OCI-LY1 (cell line): Measurements from ENCODE around the gene EEPD1.

ENCODE experiments used
- H2AFZ ChIP-seq: fragments of 200-600 bp; sonication (generic), shearing (Covaris generic); 2 replicates; pipeline ENCODE4 v1.6.0; 2014; ENCODE audit warnings: antibody characterized with exemption, mild to moderate bottlenecking, low read length
- H3F3A ChIP-seq: fragments of 200-600 bp; sonication (generic), shearing (Covaris generic); 2 replicates; pipeline ENCODE4 v1.6.0; 2014; ENCODE audit warnings: mild to moderate bottlenecking, antibody characterized with exemption, low read length, moderate library complexity; ENCODE audit not compliant: insufficient read depth
- H3K27ac ChIP-seq: fragments of 200-600 bp; sonication (generic); 2 replicates; pipeline ENCODE4 v1.5.1; 2014; ENCODE audit warnings: low read length, mixed run types, mild to moderate bottlenecking, low read depth; ENCODE audit not compliant: poor library complexity, severe bottlenecking
- H3K27me3 ChIP-seq: fragments of 200-600 bp; sonication (generic); 2 replicates; pipeline ENCODE4 v1.6.0; 2014; ENCODE audit warnings: antibody characterized with exemption, mild to moderate bottlenecking, low read length, moderate library complexity; ENCODE audit not compliant: insufficient read depth
- H3K36me3 ChIP-seq: fragments of 200-600 bp; sonication (generic); 2 replicates; pipeline ENCODE4 v1.6.1; 2014; ENCODE audit warnings: mild to moderate bottlenecking, antibody characterized with exemption, low read length, moderate library complexity, mixed read lengths; ENCODE audit not compliant: insufficient read depth
- H3K4me1 ChIP-seq: fragments of 200-600 bp; sonication (generic); 2 replicates; pipeline ENCODE4 v1.5.1; 2014; ENCODE audit warnings: mild to moderate bottlenecking, low read length, moderate library complexity; ENCODE audit not compliant: insufficient read depth, severe bottlenecking
- H3K4me2 ChIP-seq: fragments of 200-600 bp; sonication (generic), shearing (Covaris generic); 2 replicates; pipeline ENCODE4 v1.6.1; 2014; ENCODE audit warnings: low read length
- H3K4me3 ChIP-seq: fragments of 200-600 bp; sonication (generic); 2 replicates; pipeline ENCODE4 v1.5.1; 2014; ENCODE audit warnings: low read length, low read depth, mild to moderate bottlenecking, mixed read lengths; ENCODE audit not compliant: poor library complexity, severe bottlenecking
- H3K79me2 ChIP-seq: fragments of 200-600 bp; shearing (Covaris generic); 2 replicates; pipeline ENCODE4 v1.6.1; 2016; ENCODE audit warnings: mixed run types, low read length, mixed read lengths; ENCODE audit not compliant: insufficient read depth
- H3K9ac ChIP-seq: fragments of 200-600 bp; sonication (generic), shearing (Covaris generic); 2 replicates; pipeline ENCODE4 v1.6.1; 2014; ENCODE audit warnings: mild to moderate bottlenecking, low read length, mixed read lengths
- H3K9me2 ChIP-seq: fragments of 200-600 bp; sonication (generic), shearing (Covaris generic); 2 replicates; pipeline ENCODE4 v1.6.1; 2014; ENCODE audit warnings: low read depth, mild to moderate bottlenecking, low read length, mixed read lengths
- H3K9me3 ChIP-seq: fragments of 200-600 bp; shearing (Covaris generic); 2 replicates; pipeline ENCODE4 v1.6.1; 2014; ENCODE audit warnings: low read length, mixed read lengths
- H4K20me1 ChIP-seq: fragments of 200-600 bp; sonication (generic), shearing (Covaris generic); 2 replicates; pipeline ENCODE4 v1.6.0; 2016; ENCODE audit warnings: mild to moderate bottlenecking, low read length; ENCODE audit not compliant: insufficient read depth
- EZH2 ChIP-seq: fragments of 200-600 bp; sonication (generic), shearing (Covaris generic); IDR thresholded peaks from 2 replicates; pipeline ENCODE4 v1.8.0; 2017; ENCODE audit warnings: borderline replicate concordance, mixed run types, mild to moderate bottlenecking, antibody characterized with exemption, low read length, moderate library complexity, mixed read lengths
- TF ChIP-seq, protein P1 (sequence below): fragments of 200-600 bp; sonication (generic), shearing (Covaris generic); IDR thresholded peaks from 2 replicates; pipeline ENCODE4 v1.5.1; 2017; ENCODE audit warnings: mild to moderate bottlenecking, antibody characterized with exemption, low read length, moderate library complexity, mixed read lengths

The EEPD1 gene

GRCh38 chr7:36112969-36113368, 40.1 kb upstream of the EEPD1 start:
- TF ChIP-seq EZH2: no peak
- TF ChIP-seq, protein P1, sequence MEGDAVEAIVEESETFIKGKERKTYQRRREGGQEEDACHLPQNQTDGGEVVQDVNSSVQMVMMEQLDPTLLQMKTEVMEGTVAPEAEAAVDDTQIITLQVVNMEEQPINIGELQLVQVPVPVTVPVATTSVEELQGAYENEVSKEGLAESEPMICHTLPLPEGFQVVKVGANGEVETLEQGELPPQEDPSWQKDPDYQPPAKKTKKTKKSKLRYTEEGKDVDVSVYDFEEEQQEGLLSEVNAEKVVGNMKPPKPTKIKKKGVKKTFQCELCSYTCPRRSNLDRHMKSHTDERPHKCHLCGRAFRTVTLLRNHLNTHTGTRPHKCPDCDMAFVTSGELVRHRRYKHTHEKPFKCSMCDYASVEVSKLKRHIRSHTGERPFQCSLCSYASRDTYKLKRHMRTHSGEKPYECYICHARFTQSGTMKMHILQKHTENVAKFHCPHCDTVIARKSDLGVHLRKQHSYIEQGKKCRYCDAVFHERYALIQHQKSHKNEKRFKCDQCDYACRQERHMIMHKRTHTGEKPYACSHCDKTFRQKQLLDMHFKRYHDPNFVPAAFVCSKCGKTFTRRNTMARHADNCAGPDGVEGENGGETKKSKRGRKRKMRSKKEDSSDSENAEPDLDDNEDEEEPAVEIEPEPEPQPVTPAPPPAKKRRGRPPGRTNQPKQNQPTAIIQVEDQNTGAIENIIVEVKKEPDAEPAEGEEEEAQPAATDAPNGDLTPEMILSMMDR: no peak
- no peak overlapping the region for H3K4me3 ChIP-seq
- H3K4me1 ChIP-seq: no peaks in the 10 kb centered on the region
- no peak overlapping the region for H3K9ac ChIP-seq
- H3K27me3 ChIP-seq: no peaks in the 10 kb centered on the region
- H3K36me3 ChIP-seq: no peaks in the 10 kb centered on the region
- H3K9me3 ChIP-seq: no peaks in the 10 kb centered on the region
- H3F3A ChIP-seq: no peaks in the 10 kb centered on the region
- H3K79me2 ChIP-seq: no peaks in the 10 kb centered on the region
- H3K27ac ChIP-seq: no peak overlapping the region
- H2AFZ ChIP-seq: no peak overlapping the region
- H3K4me2 ChIP-seq: no peak overlapping the region
- no peaks in the 10 kb centered on the region for H4K20me1 ChIP-seq
- H3K9me2 ChIP-seq: no peaks in the 10 kb centered on the region

DNA sequence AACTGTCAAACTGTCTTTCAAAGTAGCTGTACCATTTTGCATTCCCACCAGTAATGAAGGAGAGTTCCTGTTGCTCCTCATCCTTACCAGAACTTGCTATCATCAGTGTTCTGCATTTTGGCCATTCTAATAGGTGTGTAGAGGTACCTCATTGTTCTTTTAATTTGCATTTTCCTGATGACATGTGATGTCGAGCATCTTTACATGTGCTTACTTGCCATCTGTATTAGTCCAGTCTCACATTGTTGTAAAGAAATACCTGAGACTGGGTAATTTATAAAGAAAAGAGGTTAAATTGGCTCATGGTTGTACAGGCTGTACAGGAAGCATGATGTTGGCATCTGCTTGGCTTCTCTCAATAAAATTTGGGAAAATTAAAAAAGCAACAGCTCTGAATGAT, 38.7 kb upstream of the EEPD1 start:
- Histone ChIP-seq H3K4me2 (no peak overlapping the region), H2AFZ (no peak overlapping the region)

DNA sequence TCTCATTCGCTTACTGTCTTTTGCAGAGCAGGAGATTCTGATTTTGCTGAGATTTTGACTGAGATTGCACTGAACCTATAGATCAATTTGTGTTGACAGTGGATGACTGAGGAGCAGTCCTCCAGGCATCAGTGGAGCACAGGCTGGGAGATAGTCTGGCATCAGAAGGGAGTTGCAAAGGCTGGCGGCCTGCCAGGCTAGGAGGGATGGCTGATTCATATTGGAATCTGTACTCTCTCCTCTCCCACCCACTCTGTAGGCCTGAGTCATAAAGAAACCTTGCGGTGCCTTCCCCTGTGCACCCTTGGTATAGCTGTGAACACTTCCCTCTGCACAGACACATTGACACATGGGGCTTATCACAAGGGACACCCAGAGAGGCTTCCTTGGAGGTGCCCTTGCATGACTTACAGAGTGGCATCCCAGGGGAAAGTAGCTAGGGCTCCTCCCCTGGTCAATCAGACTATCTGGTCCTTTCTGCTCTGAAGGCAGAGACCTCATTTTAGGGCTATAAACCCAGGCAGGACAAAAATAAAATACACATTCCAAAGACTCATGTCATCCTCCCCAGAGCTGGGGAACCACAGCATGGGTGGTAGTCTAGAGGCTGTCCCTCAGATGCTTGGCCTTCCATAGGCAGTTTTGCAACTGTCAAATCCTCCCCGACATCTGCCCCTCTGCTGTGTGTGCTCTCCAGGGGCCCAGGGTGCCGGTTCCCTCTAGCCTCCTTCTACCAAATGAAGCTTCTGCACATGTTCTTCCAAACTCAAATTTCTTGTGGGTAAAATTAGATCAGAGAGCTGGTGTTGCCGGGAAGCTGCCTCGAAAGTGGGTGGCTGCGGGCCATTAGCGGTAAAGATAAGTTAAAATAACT, 37.4 kb upstream of the EEPD1 start:
- H3K4me2 ChIP-seq: no peak overlapping the region
- H3K9me3 ChIP-seq: no peaks in the 10 kb centered on the region
- H4K20me1 ChIP-seq: no peaks in the 10 kb centered on the region
- TF ChIP-seq, protein P1: no peak
- TF ChIP-seq EZH2: no peak
- no peak overlapping the region for H2AFZ ChIP-seq
- no peak overlapping the region for H3K4me3 ChIP-seq
- H3K27me3 ChIP-seq: peaks cover 4% of the 10 kb centered on the region; the same call in 1 of the 2 replicates
- H3K79me2 ChIP-seq: no peaks in the 10 kb centered on the region
- no peak overlapping the region for H3K27ac ChIP-seq
- H3K9me2 ChIP-seq: no peaks in the 10 kb centered on the region
- no peaks in the 10 kb centered on the region for H3F3A ChIP-seq
- H3K36me3 ChIP-seq: no peaks in the 10 kb centered on the region
- H3K9ac ChIP-seq: no peak overlapping the region
- H3K4me1 ChIP-seq: no peaks in the 10 kb centered on the region

More for the DNA sequence above, 38.7 kb upstream of the EEPD1 start:
- Histone ChIP-seq H3K4me3 (no peak overlapping the region), H3K36me3 (no peaks in the 10 kb centered on the region), H3F3A (no peaks in the 10 kb centered on the region), H3K9me3 (no peaks in the 10 kb centered on the region), H3K9ac (no peak overlapping the region), H4K20me1 (no peaks in the 10 kb centered on the region), H3K4me1 (no peaks in the 10 kb centered on the region), H3K9me2 (no peaks in the 10 kb centered on the region), H3K27me3 (0 out of 2 replicates have a peak, but pooled peaks cover 4% of the 10 kb centered on the region), H3K27ac (no peak overlapping the region), H3K79me2 (no peaks in the 10 kb centered on the region)
- TF ChIP-seq, protein P1: no peak
- no peak for TF ChIP-seq EZH2
